Stimulated activated CD4-positive, alpha-beta T cell treated with anti-CD3 and anti-CD28 coated beads, TNF-alpha, amount 100 ng/mL, for 1 hour (primary cell): ENCODE measurements around the gene C14orf93.

Experiments used
- DNase-seq, 3 donors: peaks; one replicate each; pipeline ENCODE4 v3.0.0-alpha.2; 2020; ENCODE audit warnings: low read depth in 3 of 3, low spot score in 1 of 3

C14orf93 gene

GRCh38 chr14:23009939-23010726 is at the start of gene C14orf93:
TSS of gene C14orf93 (minus strand) at chr14:23010143. CDS start at chr14:22999023, 11,120 bp downstream.
- DNase-seq, result peak; percentile 45 to 73 (median 52)

- DNase-seq, result no peak
Observed at GRCh38 chr14:23058654-23059504, 48.9 kb upstream of the C14orf93 start.

- DNase-seq, result peak; percentile 71 to 85 (median 74)
Observed at GRCh38 chr14:23057757-23058653, 48.1 kb upstream of the C14orf93 start.

GRCh38 chr14:23056956-23057756 is 47.2 kb upstream of the C14orf93 start, which contains the start of gene CDH24:
TSS of gene CDH24 (minus strand) at chr14:23057520. CDS start at chr14:23055733, 1,787 bp downstream.
- peak; percentile 22 to 49 (median 32) for DNase-seq

GRCh38 chr14:23056145-23056955 is 46.4 kb upstream of the C14orf93 start:
- DNase-seq, result peak; percentile 26 to 42 (median 32)

- no peak for DNase-seq
Observed at GRCh38 chr14:23055621-23056144, 45.7 kb upstream of the C14orf93 start.

- no peak for DNase-seq
Observed at GRCh38 chr14:23055147-23055550, 45.2 kb upstream of the C14orf93 start.

GRCh38 chr14:23054000-23054811 is 44.3 kb upstream of the C14orf93 start:
- no peak for DNase-seq

- no peak for DNase-seq
Observed at GRCh38 chr14:23053426-23053825, 43.5 kb upstream of the C14orf93 start.

- DNase-seq, result no peak
Observed at GRCh38 chr14:23052671-23053070, 42.7 kb upstream of the C14orf93 start.

GRCh38 chr14:23052182-23052623 is 42.3 kb upstream of the C14orf93 start:
- DNase-seq, result no peak

GRCh38 chr14:23051141-23052057 is 41.5 kb upstream of the C14orf93 start:
- DNase-seq, result no peak

GRCh38 chr14:23049011-23049410 is 39.1 kb upstream of the C14orf93 start:
- no peak for DNase-seq

- no peak for DNase-seq
Observed at GRCh38 chr14:23047751-23048693, 38.1 kb upstream of the C14orf93 start.

GRCh38 chr14:23047034-23047634 is 37.2 kb upstream of the C14orf93 start:
- DNase-seq, result no peak
